ENCODE measurements around the gene SCMH1. TPM values are rescaled to one million over a fixed set of nuclear protein-coding genes. Genes with fewer than 3 reads are reported as not detected.

Gene SCMH1
- total and polyA plus RNA-seq, 4 experiments from 2014 or later, result 5.3 to 27.3 (median 14.7) TPM

- no peaks in the 10 kb centered on the region for H3K4me1 Mint-ChIP-seq
Observed at GRCh38 chr1:41274752-41275545, 32.8 kb upstream of the SCMH1 start.

GRCh38 chr1:41272601-41273000 is 30.5 kb upstream of the SCMH1 start:
- H3K27ac Mint-ChIP-seq, result no peak overlapping the region
- H3K4me3 Mint-ChIP-seq, result no peak overlapping the region
- Histone ChIP-seq H3K27ac (ENCODE audit: low read depth, low read length) (no peak overlapping the region), H3K36me3 (ENCODE audit: insufficient read depth, low read length) (no peaks in the 10 kb centered on the region), H3K4me3 (ENCODE audit: low read length in 2 of 2) (no peak overlapping the region), H3K9me3 (ENCODE audit: control insufficient read depth in 1 of 2, low read length in 2 of 2) (no peaks in the 10 kb centered on the region), H3K4me1 (ENCODE audit: insufficient read depth, low read length) (no peaks in the 10 kb centered on the region), H3K27me3 (ENCODE audit: insufficient read depth, low read length) (no peaks in the 10 kb centered on the region)
- POLR2A ChIA-PET (ENCODE audit: partially characterized antibody), result no interaction called here
- intact Hi-C loops (cut with micrococcal nuclease), result no loop called here
- H3K36me3 Mint-ChIP-seq, result no peaks in the 10 kb centered on the region
- CTCF ChIA-PET (ENCODE audit: partially characterized antibody), result no interaction called here
- H3K4me1 Mint-ChIP-seq, result peaks cover 0 to 6% (median 1%) of the 10 kb centered on the region in 4 donors
- H3K27me3 Mint-ChIP-seq, result peaks cover 8 to 11% of the 10 kb centered on the region in 2 donors
- no peak for DNase-seq
- H3K9me3 Mint-ChIP-seq, result no peaks in the 10 kb centered on the region

More at GRCh38 chr1:41274752-41275545, 32.8 kb upstream of the SCMH1 start:
- H3K27me3 ChIP-seq (ENCODE audit: insufficient read depth, low read length), result no peaks in the 10 kb centered on the region
- Mint-ChIP-seq H3K27ac (peak overlapping the region in 1 of 7 donors; percentile 75), H3K36me3 (no peaks in the 10 kb centered on the region), H3K27me3 (peaks cover 11 to 18% of the 10 kb centered on the region in 2 donors), H3K4me3 (no peak overlapping the region), H3K9me3 (no peaks in the 10 kb centered on the region)
- H3K4me3 ChIP-seq (ENCODE audit: low read length in 2 of 2), result no peak overlapping the region
- no peaks in the 10 kb centered on the region for H3K4me1 ChIP-seq (ENCODE audit: insufficient read depth, low read length)
- CTCF ChIA-PET (ENCODE audit: partially characterized antibody), result no interaction called here
- H3K27ac ChIP-seq (ENCODE audit: low read depth, low read length), result no peak overlapping the region
- POLR2A ChIA-PET (ENCODE audit: partially characterized antibody), result no interaction called here
- H3K9me3 ChIP-seq (ENCODE audit: control insufficient read depth in 1 of 2, low read length in 2 of 2), result no peaks in the 10 kb centered on the region
- no peaks in the 10 kb centered on the region for H3K36me3 ChIP-seq (ENCODE audit: insufficient read depth, low read length)
- intact Hi-C loops (cut with micrococcal nuclease), result no loop called here
- DNase-seq, result no peak

- Mint-ChIP-seq H3K36me3 (no peaks in the 10 kb centered on the region), H3K4me3 (no peak overlapping the region), H3K27me3 (peaks cover 6% of the 10 kb centered on the region in 2 donors), H3K4me1 (peaks cover 0 to 6% (median 1%) of the 10 kb centered on the region in 4 donors), H3K9me3 (no peaks in the 10 kb centered on the region), H3K27ac (peak overlapping the region in 1 of 7 donors; percentile 39)
- Histone ChIP-seq H3K36me3 (ENCODE audit: insufficient read depth, low read length) (no peaks in the 10 kb centered on the region), H3K27me3 (ENCODE audit: insufficient read depth, low read length) (no peaks in the 10 kb centered on the region), H3K4me3 (ENCODE audit: low read length in 2 of 2) (no peak overlapping the region), H3K4me1 (ENCODE audit: insufficient read depth, low read length) (no peaks in the 10 kb centered on the region), H3K27ac (ENCODE audit: low read depth, low read length) (no peak overlapping the region), H3K9me3 (ENCODE audit: control insufficient read depth in 1 of 2, low read length in 2 of 2) (no peaks in the 10 kb centered on the region)
- intact Hi-C loops (cut with micrococcal nuclease), result loop anchor here (1.0 kb wide), 1 partner anchor 149 kb away; no protein-coding TSS in a partner anchor
- POLR2A ChIA-PET (ENCODE audit: partially characterized antibody), result no interaction called here
- CTCF ChIA-PET (ENCODE audit: partially characterized antibody), result interaction anchor here (2.1 to 5.3 kb wide), 3 partner anchors 10 to 150 kb away, joined by 4 to 35 read pairs (median 21); no protein-coding TSS in a partner anchor
- DNase-seq, result peak; percentile 54 to 62 (median 56)
Observed at GRCh38 chr1:41268154-41268770, 26.2 kb upstream of the SCMH1 start.

GRCh38 chr1:41261926-41262618 is 20.0 kb upstream of the SCMH1 start:
- Histone ChIP-seq H3K4me1 (ENCODE audit: insufficient read depth, low read length) (no peaks in the 10 kb centered on the region), H3K9me3 (ENCODE audit: control insufficient read depth in 1 of 2, low read length in 2 of 2) (no peaks in the 10 kb centered on the region), H3K36me3 (ENCODE audit: insufficient read depth, low read length) (no peaks in the 10 kb centered on the region), H3K27ac (ENCODE audit: low read depth, low read length) (no peak overlapping the region), H3K4me3 (ENCODE audit: low read length in 2 of 2) (no peak overlapping the region), H3K27me3 (ENCODE audit: insufficient read depth, low read length) (no peaks in the 10 kb centered on the region)
- Mint-ChIP-seq H3K27me3 (peaks cover 2 to 5% of the 10 kb centered on the region in 2 donors), H3K4me1 (no peaks in the 10 kb centered on the region), H3K27ac (no peak overlapping the region), H3K4me3 (no peak overlapping the region), H3K36me3 (no peaks in the 10 kb centered on the region), H3K9me3 (peaks cover 0 to 3% (median 0%) of the 10 kb centered on the region in 8 donors)
- intact Hi-C loops (cut with micrococcal nuclease), result no loop called here
- DNase-seq, result no peak
- ChIA-PET POLR2A (ENCODE audit: partially characterized antibody) (no interaction called here), CTCF (ENCODE audit: partially characterized antibody) (interaction anchor here (1.8 kb wide), 1 partner anchor 155 kb away, joined by 6 read pairs; no protein-coding TSS in a partner anchor)

GRCh38 chr1:41260768-41261167 is 18.7 kb upstream of the SCMH1 start:
- no peaks in the 10 kb centered on the region for H3K4me1 Mint-ChIP-seq
- H3K27ac Mint-ChIP-seq, result no peak overlapping the region
- H3K4me3 ChIP-seq (ENCODE audit: low read length in 2 of 2), result no peak overlapping the region
- H3K4me1 ChIP-seq (ENCODE audit: insufficient read depth, low read length), result no peaks in the 10 kb centered on the region
- H3K36me3 ChIP-seq (ENCODE audit: insufficient read depth, low read length), result no peaks in the 10 kb centered on the region
- no peak for DNase-seq
- no peak overlapping the region for H3K27ac ChIP-seq (ENCODE audit: low read depth, low read length)
- intact Hi-C loops (cut with micrococcal nuclease), result no loop called here
- H3K9me3 Mint-ChIP-seq, result peaks cover 0 to 5% (median 0%) of the 10 kb centered on the region in 8 donors
- POLR2A ChIA-PET (ENCODE audit: partially characterized antibody), result no interaction called here
- no peaks in the 10 kb centered on the region for H3K27me3 ChIP-seq (ENCODE audit: insufficient read depth, low read length)
- H3K36me3 Mint-ChIP-seq, result peaks cover 0 to 6% of the 10 kb centered on the region in 2 donors
- peaks cover 12 to 18% of the 10 kb centered on the region in 2 donors for H3K27me3 Mint-ChIP-seq
- CTCF ChIA-PET (ENCODE audit: partially characterized antibody), result interaction anchor here (1.8 kb wide), 1 partner anchor 157 kb away, joined by 6 read pairs; no protein-coding TSS in a partner anchor
- no peaks in the 10 kb centered on the region for H3K9me3 ChIP-seq (ENCODE audit: control insufficient read depth in 1 of 2, low read length in 2 of 2)
- H3K4me3 Mint-ChIP-seq, result no peak overlapping the region

GRCh38 chr1:41259221-41259620 is 17.1 kb upstream of the SCMH1 start:
- DNase-seq, result no peak
- intact Hi-C loops (cut with micrococcal nuclease), result no loop called here
- Mint-ChIP-seq H3K27ac (no peak overlapping the region), H3K27me3 (peaks cover 16 to 25% of the 10 kb centered on the region in 2 donors), H3K4me3 (no peak overlapping the region), H3K9me3 (peaks cover 0 to 9% (median 1%) of the 10 kb centered on the region in 8 donors), H3K36me3 (peaks cover 0 to 6% of the 10 kb centered on the region in 2 donors), H3K4me1 (no peaks in the 10 kb centered on the region)
- ChIA-PET CTCF (ENCODE audit: partially characterized antibody) (interaction anchor here (1.5 kb wide), 1 partner anchor 158 kb away, joined by 6 read pairs; no protein-coding TSS in a partner anchor), POLR2A (ENCODE audit: partially characterized antibody) (no interaction called here)
- Histone ChIP-seq H3K9me3 (ENCODE audit: control insufficient read depth in 1 of 2, low read length in 2 of 2) (no peaks in the 10 kb centered on the region), H3K36me3 (ENCODE audit: insufficient read depth, low read length) (no peaks in the 10 kb centered on the region), H3K4me1 (ENCODE audit: insufficient read depth, low read length) (no peaks in the 10 kb centered on the region), H3K4me3 (ENCODE audit: low read length in 2 of 2) (no peak overlapping the region), H3K27ac (ENCODE audit: low read depth, low read length) (no peak overlapping the region), H3K27me3 (ENCODE audit: insufficient read depth, low read length) (no peaks in the 10 kb centered on the region)

GRCh38 chr1:41255978-41256377 is 13.9 kb upstream of the SCMH1 start:
- no peak overlapping the region for H3K4me3 Mint-ChIP-seq
- Histone ChIP-seq H3K36me3 (ENCODE audit: insufficient read depth, low read length) (no peaks in the 10 kb centered on the region), H3K27me3 (ENCODE audit: insufficient read depth, low read length) (no peaks in the 10 kb centered on the region), H3K4me3 (ENCODE audit: low read length in 2 of 2) (no peak overlapping the region), H3K9me3 (ENCODE audit: control insufficient read depth in 1 of 2, low read length in 2 of 2) (no peaks in the 10 kb centered on the region), H3K4me1 (ENCODE audit: insufficient read depth, low read length) (no peaks in the 10 kb centered on the region), H3K27ac (ENCODE audit: low read depth, low read length) (no peak overlapping the region)
- DNase-seq, result no peak
- H3K36me3 Mint-ChIP-seq, result peaks cover 0 to 6% of the 10 kb centered on the region in 2 donors
- no peaks in the 10 kb centered on the region for H3K4me1 Mint-ChIP-seq
- intact Hi-C loops (cut with micrococcal nuclease), result no loop called here
- H3K9me3 Mint-ChIP-seq, result peaks cover 0 to 9% (median 3%) of the 10 kb centered on the region in 8 donors
- peaks cover 22 to 35% of the 10 kb centered on the region in 2 donors for H3K27me3 Mint-ChIP-seq
- H3K27ac Mint-ChIP-seq, result no peak overlapping the region
- ChIA-PET POLR2A (ENCODE audit: partially characterized antibody) (no interaction called here), CTCF (ENCODE audit: partially characterized antibody) (no interaction called here)
